ENCODE data around the gene IL17D. TPM values are rescaled to one million over a fixed set of nuclear protein-coding genes. Genes with fewer than 3 reads are reported as not detected.
A peak's percentile ranks its signal among the peaks of the same experiment; 100 is the strongest.

Gene IL17D
- total RNA-seq, 8 experiments from 2014 or later: 1.2 to 18.2 (median 9.5) TPM

DNA sequence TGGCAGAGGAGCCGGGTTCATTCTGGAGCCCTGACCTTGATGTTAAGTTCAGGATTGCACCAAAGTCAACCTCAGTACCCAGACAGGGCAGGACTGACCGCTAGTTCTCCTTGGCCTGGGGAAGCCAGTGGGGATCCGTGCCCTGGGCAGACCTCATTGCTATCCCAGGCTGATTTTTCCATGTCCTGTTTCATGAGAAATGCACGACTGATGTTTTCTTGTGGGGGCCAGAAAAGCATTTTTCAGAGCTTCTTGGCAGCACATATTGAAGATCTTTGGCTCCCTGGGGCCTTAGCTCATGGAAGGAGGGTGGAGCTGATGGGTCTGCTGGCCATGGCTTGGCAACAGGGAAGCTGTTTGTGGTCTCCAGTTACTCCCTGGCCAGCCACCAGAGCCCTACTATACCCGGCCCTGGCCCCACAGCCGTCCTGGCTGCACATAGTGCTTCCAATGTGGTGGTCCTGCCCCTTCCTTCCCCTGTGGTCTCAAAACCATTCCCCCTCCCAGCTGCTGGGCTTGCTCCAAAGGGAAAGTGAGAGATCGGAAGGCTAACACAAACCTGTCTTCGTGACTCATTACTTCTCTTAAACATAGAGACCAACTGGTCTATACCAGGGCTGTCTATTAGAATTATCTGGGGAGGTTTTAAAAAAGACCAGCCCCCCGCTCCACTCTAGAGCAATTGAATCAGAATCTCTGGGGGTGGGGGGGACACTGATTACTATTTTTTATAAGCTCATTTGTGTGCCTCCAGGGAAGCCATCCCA is 11.2 kb downstream of the IL17D start:
- 7 to 100% (median 84%) methylated on average over 1 to 5 of the region's 9 CpGs; no CpG with 5 or more reads in 1 of the 10 experiments for WGBS, 10 experiments
- Histone ChIP-seq H3K4me3 (no peak overlapping the region), H3K4me1 (replicated peaks in 1 of 2) (peaks cover 6 to 15% of the 10 kb centered on the region in 2 donors), H3K27ac (no peak overlapping the region)
- in situ Hi-C loops (cut with MboI; ENCODE audit: low pct_unique_long_range_greater_than_20kb in 2 of 9, low sequenced_read_pairs in 9 of 9, unreplicated experiment in 9 of 9): loop anchor here in 3 of 9 experiments (25.0 kb wide), 2 partner anchors 123 to 198 kb away; partner anchors contain the start of gene XPO4 (in 3 of the 3)
- ATAC-seq (replicated peaks in 6 of 8): peak in 2 of 8 experiments; percentile 31 to 38

- in situ Hi-C loops (cut with MboI; ENCODE audit: low pct_unique_long_range_greater_than_20kb in 2 of 9, low sequenced_read_pairs in 9 of 9, unreplicated experiment in 9 of 9): loop anchor here in 3 of 9 experiments (25.0 kb wide), 2 partner anchors 122 to 197 kb away; partner anchors contain the start of gene XPO4 (in 3 of the 3)
These were observed 11.8 kb downstream of the IL17D start for GRCh38 chr13:20715330-20715712.

DNA sequence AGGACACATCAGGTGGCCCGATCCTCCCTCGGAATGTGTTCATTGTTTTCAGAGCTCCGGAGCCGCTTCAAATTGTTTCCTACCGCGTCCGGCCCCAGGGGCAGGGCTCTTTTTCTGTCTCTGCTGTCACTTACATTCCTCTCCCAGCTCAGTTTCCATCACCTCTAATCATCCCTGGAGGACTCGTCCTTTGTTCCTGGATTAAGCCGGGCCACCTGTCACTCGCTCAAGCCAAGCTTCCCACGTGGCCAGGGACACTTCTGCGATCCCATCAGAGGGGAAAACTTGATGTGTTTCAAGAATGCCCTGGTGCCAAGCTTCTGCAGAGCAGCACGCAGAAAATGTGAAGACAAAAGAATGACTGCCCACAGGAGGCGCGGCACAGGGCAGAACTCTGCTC is 13.5 kb downstream of the IL17D start:
- ATAC-seq (replicated peaks in 6 of 8): no peak
- Histone ChIP-seq H3K4me3 (no peak overlapping the region), H3K27ac (no peak overlapping the region), H3K4me1 (replicated peaks in 1 of 2) (peaks cover 2 to 12% of the 10 kb centered on the region in 2 donors)
- WGBS, 10 experiments: 67 to 93% (median 72%) methylated on average over 3 to 13 of the region's 15 CpGs; no CpG with 5 or more reads in 3 of the 10 experiments
- in situ Hi-C loops (cut with MboI; ENCODE audit: low pct_unique_long_range_greater_than_20kb in 2 of 9, low sequenced_read_pairs in 9 of 9, unreplicated experiment in 9 of 9): loop anchor here in 3 of 9 experiments (25.0 kb wide), 2 partner anchors 120 to 195 kb away; partner anchors contain the start of gene XPO4 (in 3 of the 3)

More at GRCh38 chr13:20715330-20715712, 11.8 kb downstream of the IL17D start:
- Histone ChIP-seq H3K27ac (no peak overlapping the region), H3K4me1 (replicated peaks in 1 of 2) (peaks cover 6 to 15% of the 10 kb centered on the region in 2 donors), H3K4me3 (no peak overlapping the region)
- ATAC-seq (replicated peaks in 6 of 8): no peak
- 33 to 100% (median 88%) methylated on average over 2 to 5 of the region's 6 CpGs; no CpG with 5 or more reads in 2 of the 10 experiments for WGBS, 10 experiments

- H3K4me1 ChIP-seq (replicated peaks in 1 of 2): peaks cover 2 to 10% of the 10 kb centered on the region in 2 donors
- no peak overlapping the region for H3K4me3 ChIP-seq
- no peak for ATAC-seq (replicated peaks in 6 of 8)
- in situ Hi-C loops (cut with MboI; ENCODE audit: low pct_unique_long_range_greater_than_20kb in 2 of 9, low sequenced_read_pairs in 9 of 9, unreplicated experiment in 9 of 9): loop anchor here in 3 of 9 experiments (25.0 kb wide), 2 partner anchors 119 to 194 kb away; partner anchors contain the start of gene XPO4 (in 3 of the 3)
- H3K27ac ChIP-seq: no peak overlapping the region
- 83 to 100% (median 96%) methylated on average over 1 to 10 of the region's 44 CpGs; no CpG with 5 or more reads in 3 of the 10 experiments for WGBS, 10 experiments
These were observed 14.4 kb downstream of the IL17D start for GRCh38 chr13:20717581-20718542.

DNA sequence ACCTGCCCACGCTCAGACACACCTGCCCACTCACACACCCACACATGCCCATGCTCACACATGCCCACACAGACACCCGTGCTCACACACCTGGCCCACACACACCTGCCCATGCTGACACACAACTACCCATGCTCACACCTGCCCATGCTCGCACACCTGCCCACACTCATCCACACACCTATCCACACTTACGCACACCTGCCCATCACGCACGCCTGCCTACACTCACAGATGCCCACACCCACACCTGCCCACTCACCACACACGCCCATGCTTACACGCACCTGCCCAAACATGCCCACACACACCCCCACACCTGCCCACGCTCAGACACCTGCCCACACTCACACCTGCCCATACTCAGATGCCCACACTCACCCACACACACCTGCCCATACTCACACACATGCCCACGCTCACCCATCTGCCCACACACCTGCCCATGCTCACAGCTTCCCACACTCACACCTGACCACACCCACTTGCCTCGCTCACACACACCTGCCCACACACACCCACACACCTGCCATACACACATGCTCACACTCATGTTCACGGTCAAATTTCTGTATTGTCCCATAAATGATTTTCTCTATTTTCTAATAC is 15.6 kb downstream of the IL17D start:
- no peak for ATAC-seq (replicated peaks in 6 of 8)
- peaks cover 0 to 6% of the 10 kb centered on the region in 2 donors for H3K4me1 ChIP-seq (replicated peaks in 1 of 2)
- 20 to 100% (median 95%) methylated on average over 1 to 5 of the region's 12 CpGs; no CpG with 5 or more reads in 2 of the 10 experiments for WGBS, 10 experiments
- no peak overlapping the region for H3K4me3 ChIP-seq
- in situ Hi-C loops (cut with MboI; ENCODE audit: low pct_unique_long_range_greater_than_20kb in 2 of 9, low sequenced_read_pairs in 9 of 9, unreplicated experiment in 9 of 9): loop anchor here in 3 of 9 experiments (25.0 kb wide), 2 partner anchors 118 to 193 kb away; partner anchors contain the start of gene XPO4 (in 3 of the 3)
- H3K27ac ChIP-seq: no peak overlapping the region

DNA sequence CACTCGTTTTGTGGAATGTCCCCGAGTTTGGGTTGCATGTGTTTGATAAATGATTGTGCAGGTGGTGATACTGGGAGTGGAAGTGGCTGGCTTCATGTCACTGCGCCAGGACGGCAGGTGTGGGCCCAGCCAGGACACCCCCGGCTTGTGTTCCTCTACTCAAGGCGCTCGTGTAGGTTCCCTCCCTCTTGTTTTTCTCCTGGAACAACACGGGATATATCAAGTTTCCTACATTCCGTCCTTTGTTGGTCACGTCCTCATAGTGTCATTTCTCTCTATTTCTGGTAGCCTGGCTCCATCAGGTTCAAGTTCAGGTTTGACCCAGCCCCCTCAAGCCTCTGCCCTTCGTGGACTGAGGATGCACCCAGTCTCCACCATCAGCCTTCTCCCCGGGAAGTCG is 16.3 kb downstream of the IL17D start:
- no peak for ATAC-seq (replicated peaks in 6 of 8)
- peaks cover 0 to 6% of the 10 kb centered on the region in 2 donors for H3K4me1 ChIP-seq (replicated peaks in 1 of 2)
- 45 to 100% (median 86%) methylated on average over 2 to 12 of the region's 13 CpGs; no CpG with 5 or more reads in 3 of the 10 experiments for WGBS, 10 experiments
- H3K27ac ChIP-seq: no peak overlapping the region
- in situ Hi-C loops (cut with MboI; ENCODE audit: low pct_unique_long_range_greater_than_20kb in 2 of 9, low sequenced_read_pairs in 9 of 9, unreplicated experiment in 9 of 9): loop anchor here in 3 of 9 experiments (25.0 kb wide), 2 partner anchors 118 to 193 kb away; partner anchors contain the start of gene XPO4 (in 3 of the 3)
- H3K4me3 ChIP-seq: no peak overlapping the region

DNA sequence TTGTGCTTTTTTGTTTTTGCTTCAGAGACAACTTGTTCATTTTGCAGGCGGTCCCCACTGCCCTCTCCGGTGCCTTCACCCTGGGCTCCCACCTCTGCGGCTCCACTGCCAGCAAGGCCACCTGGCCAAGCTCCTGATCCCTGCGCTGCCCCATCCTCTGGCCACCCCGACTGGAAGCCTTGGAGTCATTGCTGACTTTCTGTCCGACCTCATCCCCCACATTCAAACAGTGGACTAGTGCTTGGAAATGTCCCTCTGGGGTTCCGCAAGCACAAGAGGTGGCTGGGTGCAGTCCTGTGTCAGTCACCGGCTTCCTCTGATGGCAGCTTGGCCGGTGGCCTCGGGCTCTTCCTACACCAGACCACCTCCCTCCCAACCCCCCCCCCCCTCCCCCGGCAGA is 17.0 kb downstream of the IL17D start:
- Histone ChIP-seq H3K4me1 (replicated peaks in 1 of 2) (peaks cover 0 to 3% of the 10 kb centered on the region in 2 donors), H3K4me3 (no peak overlapping the region), H3K27ac (no peak overlapping the region)
- WGBS, 10 experiments: 90 to 100% (median 91%) methylated on average over 2 to 5 of the region's 11 CpGs; no CpG with 5 or more reads in 7 of the 10 experiments
- no peak for ATAC-seq (replicated peaks in 6 of 8)
- in situ Hi-C loops (cut with MboI; ENCODE audit: low pct_unique_long_range_greater_than_20kb in 2 of 9, low sequenced_read_pairs in 9 of 9, unreplicated experiment in 9 of 9): loop anchor here in 3 of 9 experiments (25.0 kb wide), 2 partner anchors 117 to 192 kb away; partner anchors contain the start of gene XPO4 (in 3 of the 3)

DNA sequence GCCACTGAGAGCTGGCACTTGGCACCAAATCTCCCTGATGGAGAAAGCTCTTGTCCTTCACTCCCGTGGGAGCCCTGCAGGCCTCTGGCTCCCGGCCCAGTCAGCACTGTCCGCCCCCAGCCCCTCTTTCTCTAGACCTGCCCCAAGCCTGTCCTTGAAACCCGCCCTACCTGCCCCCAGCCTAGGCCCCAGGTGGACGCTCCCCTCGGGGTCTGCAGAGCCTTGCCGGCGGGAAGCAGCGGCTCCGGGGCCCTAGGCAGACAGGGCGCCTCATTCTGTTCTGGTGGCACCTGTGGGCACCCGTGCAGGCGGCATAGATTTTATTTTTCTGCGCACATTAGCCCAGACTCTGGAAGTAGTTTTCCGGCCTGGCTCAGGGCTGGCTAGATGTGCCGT is 17.6 kb downstream of the IL17D start:
- Histone ChIP-seq H3K27ac (peak overlapping the region in 1 of 2 donors; percentile 50), H3K4me3 (no peak overlapping the region), H3K4me1 (replicated peaks in 1 of 2) (peaks cover 0 to 3% of the 10 kb centered on the region in 2 donors)
- in situ Hi-C loops (cut with MboI; ENCODE audit: low pct_unique_long_range_greater_than_20kb in 2 of 9, low sequenced_read_pairs in 9 of 9, unreplicated experiment in 9 of 9): loop anchor here in 3 of 9 experiments (25.0 kb wide), 2 partner anchors 116 to 191 kb away; partner anchors contain the start of gene XPO4 (in 3 of the 3)
- ATAC-seq (replicated peaks in 6 of 8): no peak
- 83 to 100% methylated on average over 1 to 2 of the region's 16 CpGs; no CpG with 5 or more reads in 8 of the 10 experiments for WGBS, 10 experiments

DNA sequence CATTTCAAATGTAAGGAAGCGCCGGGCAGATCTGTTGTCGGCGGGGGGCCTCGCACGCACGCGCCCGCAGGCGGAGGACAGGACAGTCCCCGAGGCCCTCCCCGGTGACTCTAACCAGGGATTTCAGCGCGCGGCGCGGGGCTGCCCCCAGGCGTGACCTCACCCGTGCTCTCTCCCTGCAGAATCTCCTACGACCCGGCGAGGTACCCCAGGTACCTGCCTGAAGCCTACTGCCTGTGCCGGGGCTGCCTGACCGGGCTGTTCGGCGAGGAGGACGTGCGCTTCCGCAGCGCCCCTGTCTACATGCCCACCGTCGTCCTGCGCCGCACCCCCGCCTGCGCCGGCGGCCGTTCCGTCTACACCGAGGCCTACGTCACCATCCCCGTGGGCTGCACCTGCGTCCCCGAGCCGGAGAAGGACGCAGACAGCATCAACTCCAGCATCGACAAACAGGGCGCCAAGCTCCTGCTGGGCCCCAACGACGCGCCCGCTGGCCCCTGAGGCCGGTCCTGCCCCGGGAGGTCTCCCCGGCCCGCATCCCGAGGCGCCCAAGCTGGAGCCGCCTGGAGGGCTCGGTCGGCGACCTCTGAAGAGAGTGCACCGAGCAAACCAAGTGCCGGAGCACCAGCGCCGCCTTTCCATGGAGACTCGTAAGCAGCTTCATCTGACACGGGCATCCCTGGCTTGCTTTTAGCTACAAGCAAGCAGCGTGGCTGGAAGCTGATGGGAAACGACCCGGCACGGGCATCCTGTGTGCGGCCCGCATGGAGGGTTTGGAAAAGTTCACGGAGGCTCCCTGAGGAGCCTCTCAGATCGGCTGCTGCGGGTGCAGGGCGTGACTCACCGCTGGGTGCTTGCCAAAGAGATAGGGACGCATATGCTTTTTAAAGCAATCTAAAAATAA is 18.2 kb downstream of the IL17D start:
- in situ Hi-C loops (cut with MboI; ENCODE audit: low pct_unique_long_range_greater_than_20kb in 2 of 9, low sequenced_read_pairs in 9 of 9, unreplicated experiment in 9 of 9): loop anchor here in 3 of 9 experiments (25.0 kb wide), 2 partner anchors 116 to 191 kb away; partner anchors contain the start of gene XPO4 (in 3 of the 3)
- peak in 7 of 8 experiments; percentile 24 to 76 (median 46) for ATAC-seq (replicated peaks in 6 of 8)
- WGBS, 10 experiments: 3 to 87% (median 32%) methylated on average over 2 to 19 of the region's 81 CpGs; no CpG with 5 or more reads in 2 of the 10 experiments
- H3K27ac ChIP-seq: peak overlapping the region in 1 of 2 donors; percentile 50
- H3K4me1 ChIP-seq (replicated peaks in 1 of 2): peaks cover 0 to 3% of the 10 kb centered on the region in 2 donors
- H3K4me3 ChIP-seq: peak overlapping the region in 1 of 5 donors; percentile 25

- Histone ChIP-seq H3K4me1 (replicated peaks in 1 of 2) (no peaks in the 10 kb centered on the region), H3K4me3 (no peak overlapping the region), H3K27ac (no peak overlapping the region)
- 42 to 100% (median 66%) methylated on average over 1 to 4 of the region's 6 CpGs; no CpG with 5 or more reads in 4 of the 10 experiments for WGBS, 10 experiments
- ATAC-seq (replicated peaks in 6 of 8): no peak
- in situ Hi-C loops (cut with MboI; ENCODE audit: low pct_unique_long_range_greater_than_20kb in 2 of 9, low sequenced_read_pairs in 9 of 9, unreplicated experiment in 9 of 9): no loop called here
These were observed 24.4 kb downstream of the IL17D start for GRCh38 chr13:20727856-20728255.
